GM12878 (cell line): Measurements from ENCODE around the gene MRPS27. TPM values are rescaled to one million over a fixed set of nuclear protein-coding genes. Genes with fewer than 3 reads are reported as not detected.

Experiments used
- ATAC-seq: fragments of 200-7000 bp; cut with Tn5 transposase; 3 replicates; pipeline ENCODE4 v1.9.1; 2020; ENCODE audit warnings: mild to moderate bottlenecking, moderate library complexity
- BruUV-seq: library from RNA; stranded (reverse); fragments of 400-500 nt; replicated peaks from 2 replicates; lab custom pipeline; 2021; lab: Mats Ljungman, UMichigan
- CTCF ChIA-PET: fragments of 300-600 bp; sonication (Branson Sonifier 250); formaldehyde crosslinking; extraction: SDS; loops from one replicate; lab custom pipeline; 2021; ENCODE audit warnings: inconsistent platforms; lab: Yijun Ruan, JAX
- POLR2A ChIA-PET: fragments of 350-600 bp; formaldehyde crosslinking; extraction: SDS; loops from one replicate; lab custom pipeline; 2021; ENCODE audit warnings: inconsistent platforms; lab: Charles Lee
- RAD21 ChIA-PET: fragments of 300-600 bp; sonication (Branson Sonifier 250); formaldehyde crosslinking; loops from one replicate; lab custom pipeline; 2023; ENCODE audit warnings: antibody characterized with exemption; ENCODE audit not compliant: unreplicated experiment; lab: Charles Lee
- SMC1A ChIA-PET: fragments of 300-600 bp; sonication (Branson Sonifier 250); formaldehyde crosslinking; loops from one replicate; lab custom pipeline; 2023; ENCODE audit not compliant: unreplicated experiment, uncharacterized antibody; lab: Charles Lee
- DNase-seq: peaks from one replicate; pipeline ENCODE4 v3.0.0-alpha.2; 2011; ENCODE audit warnings: low read depth, low spot score
- FAIRE-seq: peaks from 3 replicates; lab custom pipeline; 2011; peaks lifted over from hg19 to GRCh38; lab: Jason Lieb, UNC
- H2AFZ ChIP-seq: 2 replicates; pipeline ENCODE4 v1.6.0; 2011; ENCODE audit warnings: low read depth, low read length, control low read depth; ENCODE audit not compliant: control insufficient read depth
- H3K27ac ChIP-seq: 2 replicates; pipeline ENCODE4 v1.5.1; 2011; ENCODE audit warnings: control low read depth; ENCODE audit not compliant: control insufficient read depth, insufficient read depth
- H3K27me3 ChIP-seq, 2 experiments: replicated peaks in 1 of 2; 2 replicates each; pipeline versions ENCODE4 v1.6.0 to v1.6.1; 2011; ENCODE audit warnings: low read length in 1 of 2; ENCODE audit not compliant: control insufficient read depth in 2 of 2, insufficient read depth in 2 of 2
- H3K36me3 ChIP-seq, 2 experiments: 2 replicates each; pipeline ENCODE4 v1.5.1; 2011; ENCODE audit warnings: low read length in 1 of 2; ENCODE audit not compliant: control insufficient read depth in 2 of 2, insufficient read depth in 2 of 2
- H3K4me1 ChIP-seq: 2 replicates; pipeline ENCODE4 v1.6.1; 2011; ENCODE audit warnings: mild to moderate bottlenecking, low read length, moderate library complexity, mixed read lengths; ENCODE audit not compliant: control insufficient read depth, insufficient read depth
- H3K4me2 ChIP-seq: 2 replicates; pipeline ENCODE4 v1.6.0; 2011; ENCODE audit warnings: control low read depth; ENCODE audit not compliant: control insufficient read depth, insufficient read depth
- H3K4me3 ChIP-seq: fragments of 200-600 bp; sonication (generic); 2 replicates; pipeline ENCODE4 v1.5.1; 2016
- H3K79me2 ChIP-seq: 2 replicates; pipeline ENCODE4 v1.6.0; 2011; ENCODE audit warnings: low read length; ENCODE audit not compliant: control insufficient read depth, insufficient read depth
- H3K9ac ChIP-seq: 2 replicates; pipeline ENCODE4 v1.8.0; 2011; ENCODE audit warnings: low read length, control low read depth, mixed read lengths; ENCODE audit not compliant: control insufficient read depth, insufficient read depth
- H3K9me3 ChIP-seq: replicated peaks from 3 replicates; pipeline ENCODE4 v1.5.1; 2011; ENCODE audit warnings: mild to moderate bottlenecking, low read length; ENCODE audit not compliant: control insufficient read depth, insufficient read depth
- H4K20me1 ChIP-seq: 2 replicates; pipeline ENCODE4 v1.6.0; 2011; ENCODE audit not compliant: control insufficient read depth, insufficient read depth
- CHD2 ChIP-seq: IDR thresholded peaks from 2 replicates; pipeline ENCODE4 v1.6.1; 2011; ENCODE audit warnings: low read depth, low read length, improper control_type of control experiment, borderline replicate concordance
- EGR1 ChIP-seq, 2 experiments: IDR thresholded peaks; 1 replicate in 1 of 2; 2 replicates in 1 of 2; pipeline ENCODE4 v1.6.1; 2011 to 2012; ENCODE audit warnings: low read depth in 2 of 2, low read length in 2 of 2, borderline replicate concordance in 1 of 2, mild to moderate bottlenecking in 1 of 2, moderate library complexity in 1 of 2
- FOXM1 ChIP-seq: IDR thresholded peaks from 2 replicates; pipeline ENCODE4 v1.6.1; 2012; ENCODE audit warnings: low read depth, mild to moderate bottlenecking, inconsistent platforms, low read length, moderate library complexity
- GABPA ChIP-seq: IDR thresholded peaks from 2 replicates; pipeline ENCODE4 v1.6.1; 2014; ENCODE audit warnings: antibody characterized with exemption, low read depth, mild to moderate bottlenecking, inconsistent platforms
- MAX ChIP-seq: IDR thresholded peaks from 2 replicates; pipeline ENCODE4 v1.6.1; 2012; ENCODE audit warnings: low read depth, low read length, improper control_type of control experiment
- MTA3 ChIP-seq: IDR thresholded peaks from 2 replicates; pipeline ENCODE4 v1.6.1; 2012; ENCODE audit warnings: low read length, inconsistent platforms, borderline replicate concordance
- MXI1 ChIP-seq: fragments of 150-350 bp; IDR thresholded peaks from 2 replicates; pipeline ENCODE4 v1.6.1; 2011; ENCODE audit warnings: low read depth, mild to moderate bottlenecking, inconsistent platforms, low read length, improper control_type of control experiment
- MYC ChIP-seq: IDR thresholded peaks from 2 replicates; pipeline ENCODE4 v1.6.1; 2011; ENCODE audit warnings: mild to moderate bottlenecking, low read length, moderate library complexity, inconsistent platforms; ENCODE audit not compliant: insufficient read depth, insufficient replicate concordance, insufficient read length, severe bottlenecking
- NFYB ChIP-seq: IDR thresholded peaks from 2 replicates; pipeline ENCODE4 v1.6.1; 2011; ENCODE audit warnings: low read depth, mild to moderate bottlenecking, low read length, improper control_type of control experiment, moderate library complexity; ENCODE audit not compliant: insufficient read depth
- PBX3 ChIP-seq: IDR thresholded peaks from 2 replicates; pipeline ENCODE4 v1.6.1; 2011; ENCODE audit warnings: mild to moderate bottlenecking, low read depth, low read length, moderate library complexity; ENCODE audit not compliant: insufficient replicate concordance
- RELA ChIP-seq: fragments of 450-650 bp; IDR thresholded peaks from 2 replicates; pipeline ENCODE4 v1.8.0; 2014; ENCODE audit warnings: borderline replicate concordance; ENCODE audit not compliant: partially characterized antibody
- SP1 ChIP-seq: IDR thresholded peaks from one replicate; pipeline ENCODE4 v1.6.1; 2011; ENCODE audit warnings: low read depth, low read length
- SREBF1 ChIP-seq: IDR thresholded peaks from 2 replicates; pipeline ENCODE4 v1.6.1; 2012; ENCODE audit warnings: mild to moderate bottlenecking, low read length
- TAF1 ChIP-seq: IDR thresholded peaks from 2 replicates; pipeline ENCODE4 v1.6.1; 2011; ENCODE audit warnings: mild to moderate bottlenecking, low read depth, low read length, borderline replicate concordance
- TBL1XR1 ChIP-seq: IDR thresholded peaks from 2 replicates; pipeline ENCODE4 v1.6.1; 2012; ENCODE audit warnings: low read depth, low read length, improper control_type of control experiment
- YY1 ChIP-seq: IDR thresholded peaks from 2 replicates; pipeline ENCODE4 v1.6.1; 2011; ENCODE audit warnings: low read depth, mild to moderate bottlenecking, low read length
- ZBTB11 ChIP-seq: fragments of 450-650 bp; formaldehyde crosslinking; IDR thresholded peaks from 2 replicates; pipeline ENCODE4 v1.5.0; 2022; ENCODE audit warnings: mild to moderate bottlenecking, missing genetic modification characterization
- ZNF622 ChIP-seq: fragments of 450-650 bp; IDR thresholded peaks from 2 replicates; pipeline ENCODE4 v1.6.1; 2017; ENCODE audit warnings: mild to moderate bottlenecking, inconsistent platforms
- WGBS: methylation state at CpG from one replicate; pipeline ENCODE4 v1.1.6; 2016; ENCODE audit warnings: low lambda C conversion rate; ENCODE audit not compliant: insufficient replicate concordance, insufficient coverage; ENCODE audit errors: missing lambda C conversion rate; 5-methylcytosine and 5-hydroxymethylcytosine counted together
- in situ Hi-C: fragments of 300-500 bp; cut with MboI; formaldehyde crosslinking; loops from 9 replicates; pipeline ENCODE4 v1.14.3; 2018; ENCODE audit warnings: mixed read lengths
- intact Hi-C: fragments of 100-400 bp; cut with micrococcal nuclease; formaldehyde crosslinking; loops from one replicate; pipeline ENCODE4 v1.14.2; 2022; ENCODE audit not compliant: unreplicated experiment
- polyA plus RNA-seq, 11 experiments: library from polyadenylated mRNA; depleted of rRNA in 4 of 11; unstranded in 6 of 11; stranded (reverse) in 5 of 11; fragments of >200 nt; fragmentation: Nextera tagmentation in 4 of 11; fragmentation: Illumina TruSeq in 1 of 11; extraction: Ambion mirVana in 4 of 11; extraction: Trizol in 1 of 11; gene quantifications; 1 replicate in 1 of 11; 2 replicates in 10 of 11; pipeline versions ENCODE4 v1.2.1 to v1.2.3, GENCODE V29; 2011 to 2016; ENCODE audit warnings: inconsistent platforms in 2 of 11, missing spikeins in 2 of 11, low read depth in 1 of 11
- total RNA-seq, 4 experiments: library from RNA; depleted of rRNA in 3 of 4; stranded (reverse); fragments of >200 nt in 3 of 4; fragmentation: Illumina TruSeq in 1 of 4; extraction: Trizol in 1 of 4; gene quantifications; 2 replicates each; pipeline versions ENCODE4 v1.2.1 to v1.2.3, GENCODE V29; 2013 to 2021

Gene MRPS27
- total and polyA plus RNA-seq, 10 of the 15 experiments (the other 5 are each of a cell fraction or from before 2014, with no cell fraction given), result 61.0 to 128 (median 93.0) TPM

- no peaks in the 10 kb centered on the region for H3K36me3 ChIP-seq
- no peak overlapping the region for H3K4me3 ChIP-seq
- H3K79me2 ChIP-seq, result no peaks in the 10 kb centered on the region
- no TSS peak for BruUV-seq
- ChIA-PET POLR2A (interaction anchor here (1.3 kb wide), 1 partner anchor 107 kb away, joined by 3 read pairs; no protein-coding TSS in a partner anchor), RAD21 (no interaction called here)
- FAIRE-seq (no peak), ATAC-seq (no peak)
- no peak overlapping the region for H3K9ac ChIP-seq
- peaks cover 0 to 4% of the 10 kb centered on the region in 2 experiments; a peak in 1 of 4 replicates for H3K27me3 ChIP-seq
- TF ChIP-seq MTA3 (no peak), ZBTB11 (CRISPR knock-in tag) (no peak), NFYB (no peak), FOXM1 (no peak), TBL1XR1 (no peak), TAF1 (no peak), EGR1 (IDR thresholded peaks at IDR 0.05; ENCODE audit: borderline replicate concordance in 1 of 2, low read depth in 2 of 2, low read length in 2 of 2) (no peak), MYC (no peak), CHD2 (no peak), SP1 (no peak), MXI1 (no peak), YY1 (no peak), MAX (no peak), RELA (no peak), GABPA (no peak), PBX3 (no peak), ZNF622 (no peak), SREBF1 (no peak)
- TF ChIP-seq, all 136 proteins: peak for 0
- Histone ChIP-seq H3K9me3 (peaks cover 15% of the 10 kb centered on the region; the same call in 2 of the 3 replicates), H3K4me1 (peaks cover 16% of the 10 kb centered on the region), H3K4me2 (peak overlapping the region; percentile 78), H2AFZ (no peak overlapping the region), H4K20me1 (no peaks in the 10 kb centered on the region; the same call in 1 of the 2 replicates), H3K27ac (no peak overlapping the region)
- 64% methylated on average over 10 of the region's 10 CpGs for WGBS
- DNase-seq, result no peak
- SMC1A ChIA-PET, result interaction anchor here (0.9 to 1.1 kb wide), 2 partner anchors 8 to 20 kb away, joined by 3 read pairs; no protein-coding TSS in a partner anchor
- CTCF ChIA-PET, result no interaction called here
- intact Hi-C loops, result no loop called here
- in situ Hi-C loops, result no loop called here
Observed at GRCh38 chr5:72195581-72195980, 124.5 kb downstream of the MRPS27 start.
